CD8-positive, alpha-beta memory T cell (primary cell): ENCODE results near the gene ENDOV. TPM values are rescaled to one million over a fixed set of nuclear protein-coding genes. Genes with fewer than 3 reads are reported as not detected.
A peak's percentile ranks its signal among the peaks of the same experiment; 100 is the strongest.

Experiments
- CTCF ChIA-PET: fragments of 350-600 bp; sonication (Branson Sonifier 250); formaldehyde crosslinking; loops from one replicate; lab custom pipeline; 2021; ENCODE audit warnings: antibody characterized with exemption; lab: Charles Lee
- POLR2A ChIA-PET: fragments of 350-600 bp; sonication (Branson Sonifier 250); formaldehyde crosslinking; loops from one replicate; lab custom pipeline; 2021; ENCODE audit warnings: antibody characterized with exemption; lab: Charles Lee
- DNase-seq, 5 donors: peaks; one replicate each; pipeline versions ENCODE4 v3.0.0 to v3.0.0-alpha.2; 2020 to 2022; ENCODE audit warnings: mixed read lengths in 1 of 5
- H3K27ac ChIP-seq: one replicate; pipeline ENCODE4 v1.7.0; 2013; ENCODE audit warnings: low read depth, mild to moderate bottlenecking, low read length, moderate library complexity
- H3K27me3 ChIP-seq: 2 replicates; pipeline ENCODE4 v1.7.0; 2013; ENCODE audit warnings: low read length, mild to moderate bottlenecking; ENCODE audit not compliant: insufficient read depth, poor library complexity, severe bottlenecking
- H3K36me3 ChIP-seq: 2 replicates; pipeline ENCODE4 v1.7.0; 2013; ENCODE audit warnings: mild to moderate bottlenecking, low read length, moderate library complexity; ENCODE audit not compliant: insufficient read depth
- H3K4me1 ChIP-seq: 2 replicates; pipeline ENCODE4 v1.7.0; 2013; ENCODE audit warnings: mild to moderate bottlenecking, low read length, moderate library complexity; ENCODE audit not compliant: insufficient read depth
- H3K4me3 ChIP-seq: 2 replicates; pipeline ENCODE4 v1.7.0; 2013; ENCODE audit warnings: mild to moderate bottlenecking, low read length
- H3K9me3 ChIP-seq: 2 replicates; pipeline ENCODE4 v1.7.0; 2013; ENCODE audit warnings: mild to moderate bottlenecking, low read length
- H3K27ac Mint-ChIP-seq, 8 donors: one replicate each; pipeline ENCODE4 v1.8.0; 2020 to 2021; ENCODE audit warnings: mixed read lengths in 8 of 8, mild to moderate bottlenecking in 6 of 8, inconsistent platforms in 3 of 8, moderate library complexity in 3 of 8
- H3K27me3 Mint-ChIP-seq, 2 donors: one replicate each; pipeline ENCODE4 v1.8.0; 2020 to 2021; ENCODE audit warnings: mixed read lengths in 2 of 2, mild to moderate bottlenecking in 1 of 2, moderate library complexity in 1 of 2
- H3K36me3 Mint-ChIP-seq, 3 donors: one replicate each; pipeline ENCODE4 v1.8.0; 2020 to 2021; ENCODE audit warnings: mixed read lengths in 3 of 3, inconsistent platforms in 1 of 3, mild to moderate bottlenecking in 1 of 3
- H3K4me1 Mint-ChIP-seq, 3 donors: one replicate each; pipeline ENCODE4 v1.8.0; 2020 to 2021; ENCODE audit warnings: mixed read lengths in 3 of 3, inconsistent platforms in 1 of 3, mild to moderate bottlenecking in 1 of 3
- H3K4me3 Mint-ChIP-seq, 7 donors: one replicate each; pipeline ENCODE4 v1.8.0; 2020 to 2021; ENCODE audit warnings: mixed read lengths in 7 of 7, mild to moderate bottlenecking in 6 of 7, moderate library complexity in 4 of 7, inconsistent platforms in 2 of 7
- H3K9me3 Mint-ChIP-seq, 5 donors: one replicate each; pipeline ENCODE4 v1.8.0; 2020 to 2022; ENCODE audit warnings: mixed read lengths in 5 of 5, mild to moderate bottlenecking in 3 of 5, moderate library complexity in 2 of 5, inconsistent platforms in 1 of 5
- polyA plus RNA-seq: library from polyadenylated mRNA; unstranded; fragments of 300-500 nt; fragmentation: Illumina TruSeq; gene quantifications from one replicate; pipeline ENCODE4 v1.2.3, GENCODE V29; 2021
- total RNA-seq, 2 experiments: library from RNA; stranded (reverse); gene quantifications; one replicate each; pipeline ENCODE4 v1.2.3, GENCODE V29; 2021

Gene ENDOV
- total and polyA plus RNA-seq, 3 experiments from 2014 or later: 8.5 to 16.8 (median 12.4) TPM

DNA sequence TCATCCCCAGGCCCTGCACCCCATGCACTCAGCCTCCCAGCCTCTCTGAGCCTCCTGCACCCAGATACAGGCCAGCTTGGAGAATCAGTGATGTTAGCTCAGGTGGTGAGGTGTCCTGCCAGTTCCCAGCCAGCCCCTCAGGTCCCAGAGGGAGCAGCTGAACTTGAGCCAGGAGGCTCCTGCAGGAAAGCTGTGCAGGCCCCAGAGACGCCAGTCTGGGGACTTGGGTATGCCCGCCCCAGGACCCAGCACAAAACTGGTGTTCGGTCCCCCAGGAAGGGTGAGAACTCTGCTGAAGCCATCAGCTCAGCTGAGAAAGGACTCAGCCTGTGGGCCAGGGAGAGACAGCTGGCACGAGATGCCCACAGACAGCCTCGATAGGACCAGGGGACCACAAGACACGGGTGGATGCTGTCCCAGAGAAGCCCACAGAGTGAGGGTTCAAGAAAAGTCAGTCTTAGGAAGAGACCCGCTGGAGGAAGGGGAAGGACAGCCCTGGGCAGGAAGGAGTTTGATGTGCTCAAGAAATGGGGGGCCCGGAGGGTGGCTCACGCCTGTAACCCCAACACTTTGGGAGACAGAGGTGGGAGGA lies 11.0 kb downstream of the ENDOV start:
- DNase-seq: no peak
- no peaks in the 10 kb centered on the region for H3K9me3 ChIP-seq
- Mint-ChIP-seq H3K27ac (peak overlapping the region in 4 of 8 donors; percentile 67 to 82 (median 68)), H3K4me1 (peaks cover 8 to 15% (median 9%) of the 10 kb centered on the region in 3 donors), H3K36me3 (no peaks in the 10 kb centered on the region), H3K9me3 (no peaks in the 10 kb centered on the region), H3K4me3 (peak overlapping the region in 1 of 7 donors; percentile 34), H3K27me3 (no peaks in the 10 kb centered on the region)
- CTCF ChIA-PET: interaction anchor here (0.9 kb wide), 1 partner anchor 150 kb away, joined by 3 read pairs; no protein-coding TSS in a partner anchor
- no peaks in the 10 kb centered on the region for H3K27me3 ChIP-seq
- H3K4me1 ChIP-seq: peaks cover 9% of the 10 kb centered on the region
- no peak overlapping the region for H3K27ac ChIP-seq
- H3K36me3 ChIP-seq: no peaks in the 10 kb centered on the region
- POLR2A ChIA-PET: no interaction called here
- no peak overlapping the region for H3K4me3 ChIP-seq

DNA sequence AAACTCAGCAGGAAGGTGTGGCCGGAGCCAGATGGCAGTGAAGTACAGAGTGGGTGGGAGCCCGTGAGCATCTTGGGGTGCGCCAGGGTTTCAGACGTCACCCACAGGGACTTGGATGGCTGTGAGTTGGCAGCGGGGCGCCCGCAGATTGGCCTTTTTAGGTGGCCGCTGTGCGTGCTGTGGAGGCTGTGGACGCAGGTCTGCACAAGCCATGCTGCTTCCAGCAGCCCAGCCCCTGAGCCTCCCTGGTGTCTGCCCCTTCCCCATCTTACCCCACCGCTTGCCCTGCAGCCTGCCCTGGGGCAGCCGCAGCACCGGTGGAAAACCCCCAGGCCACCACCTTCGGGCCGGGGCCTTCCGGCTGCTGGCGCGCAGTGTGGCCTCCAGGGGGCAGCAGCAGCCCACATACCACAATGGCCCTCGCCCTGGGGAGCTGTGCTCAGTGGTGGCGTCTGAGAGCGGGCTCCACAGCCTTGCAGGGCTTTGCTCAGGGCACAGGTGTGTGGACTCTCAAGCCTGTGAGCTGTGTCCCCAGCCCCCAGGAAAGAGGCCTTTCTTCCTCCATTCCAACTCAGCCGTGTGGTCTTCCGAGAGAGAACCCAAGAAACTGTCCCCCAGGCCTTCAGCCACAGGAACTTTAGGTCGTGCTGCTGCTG lies 11.8 kb downstream of the ENDOV start:
- ChIA-PET POLR2A (interaction anchor here (1.6 kb wide), 1 partner anchor 147 kb away, joined by 5 read pairs; no protein-coding TSS in a partner anchor), CTCF (interaction anchor here (0.6 to 1.7 kb wide), 23 partner anchors 9 to 675 kb away, joined by 3 to 16 read pairs (median 4); no protein-coding TSS in a partner anchor)
- Histone ChIP-seq H3K27ac (no peak overlapping the region), H3K4me1 (peaks cover 9% of the 10 kb centered on the region), H3K27me3 (no peaks in the 10 kb centered on the region), H3K36me3 (no peaks in the 10 kb centered on the region), H3K9me3 (no peaks in the 10 kb centered on the region), H3K4me3 (no peak overlapping the region)
- Mint-ChIP-seq H3K27me3 (no peaks in the 10 kb centered on the region), H3K9me3 (no peaks in the 10 kb centered on the region), H3K4me1 (peaks cover 8 to 15% (median 9%) of the 10 kb centered on the region in 3 donors), H3K27ac (peak overlapping the region in 4 of 8 donors; percentile 4 to 82 (median 68)), H3K4me3 (no peak overlapping the region), H3K36me3 (no peaks in the 10 kb centered on the region)
- peak; percentile 79 to 88 (median 82) for DNase-seq

DNA sequence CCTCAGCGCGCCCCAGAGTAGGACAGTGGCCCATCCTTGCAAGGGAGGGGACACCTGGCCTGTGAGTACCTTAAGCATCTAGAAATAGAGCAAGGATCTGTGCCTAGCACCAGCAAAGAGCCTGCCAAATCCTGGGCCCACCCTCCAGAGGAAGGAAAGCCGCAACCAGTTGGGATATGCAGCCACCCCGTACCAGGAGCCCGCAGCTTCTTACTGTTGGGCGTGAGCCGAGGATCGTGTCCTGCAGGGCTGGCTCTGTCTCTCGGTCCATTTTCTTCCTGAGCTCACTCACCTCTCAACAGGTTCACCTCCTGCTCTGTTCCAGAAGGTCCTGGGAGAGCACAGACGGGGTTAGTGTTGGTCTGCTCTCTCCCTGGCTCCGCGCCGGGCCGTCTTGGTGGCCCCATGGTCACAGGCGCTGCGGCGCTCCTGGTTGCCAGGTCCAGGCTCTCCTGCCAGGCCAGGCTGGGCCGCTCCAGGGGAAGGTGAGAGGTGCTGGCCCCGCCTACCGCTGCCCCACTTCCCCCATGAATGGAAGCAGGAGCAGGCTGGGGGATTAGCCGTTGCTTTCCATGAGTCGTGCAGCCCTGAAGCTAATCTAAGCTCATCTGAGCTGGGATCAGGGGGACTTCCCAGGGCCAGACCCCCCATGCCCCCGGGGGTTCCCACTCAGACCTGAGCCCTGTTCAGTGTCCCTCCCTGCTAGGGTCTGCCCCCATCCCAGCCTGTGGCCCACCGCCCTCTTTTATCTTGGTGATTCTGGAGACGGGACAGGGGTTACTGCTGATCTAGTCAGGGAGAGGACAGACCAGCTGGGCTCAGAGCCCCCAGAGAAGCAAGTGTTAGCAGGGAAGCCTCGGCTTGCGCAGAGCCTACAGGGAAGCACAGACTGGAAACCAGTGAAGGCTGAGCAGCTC lies 12.7 kb downstream of the ENDOV start:
- Histone ChIP-seq H3K27ac (no peak overlapping the region), H3K36me3 (no peaks in the 10 kb centered on the region), H3K9me3 (no peaks in the 10 kb centered on the region), H3K4me3 (no peak overlapping the region), H3K27me3 (no peaks in the 10 kb centered on the region), H3K4me1 (peaks cover 9% of the 10 kb centered on the region)
- CTCF ChIA-PET: interaction anchor here (0.6 to 1.7 kb wide), 24 partner anchors 8 to 676 kb away, joined by 3 to 16 read pairs (median 4); no protein-coding TSS in a partner anchor
- Mint-ChIP-seq H3K27ac (no peak overlapping the region), H3K27me3 (no peaks in the 10 kb centered on the region), H3K4me3 (no peak overlapping the region), H3K4me1 (peaks cover 8 to 15% (median 9%) of the 10 kb centered on the region in 3 donors), H3K36me3 (no peaks in the 10 kb centered on the region), H3K9me3 (no peaks in the 10 kb centered on the region)
- POLR2A ChIA-PET: interaction anchor here (1.6 kb wide), 1 partner anchor 146 kb away, joined by 5 read pairs; no protein-coding TSS in a partner anchor
- DNase-seq: no peak

DNA sequence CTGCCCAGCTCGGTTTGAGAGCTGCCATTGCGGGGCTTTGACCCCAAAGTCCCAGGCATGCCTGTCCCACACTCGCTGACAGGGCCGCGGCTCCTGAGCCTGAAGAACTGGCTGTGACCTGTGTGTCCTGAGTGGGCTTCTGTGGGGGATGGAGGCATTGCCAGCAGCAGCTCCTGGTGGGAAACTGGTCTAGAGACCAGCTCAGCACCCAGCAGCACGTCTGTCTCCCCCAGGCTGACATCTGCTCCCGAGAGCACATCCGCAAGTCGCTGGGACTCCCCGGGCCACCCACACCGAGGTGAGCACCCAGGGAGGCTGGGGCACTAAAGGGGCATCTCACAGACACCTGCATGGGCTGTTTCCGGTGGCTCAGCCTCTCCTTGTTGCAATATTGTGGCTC lies 13.4 kb downstream of the ENDOV start:
- Mint-ChIP-seq H3K4me1 (peaks cover 8 to 15% (median 9%) of the 10 kb centered on the region in 3 donors), H3K9me3 (no peaks in the 10 kb centered on the region), H3K27ac (no peak overlapping the region), H3K4me3 (no peak overlapping the region), H3K27me3 (no peaks in the 10 kb centered on the region), H3K36me3 (no peaks in the 10 kb centered on the region)
- H3K4me3 ChIP-seq: no peak overlapping the region
- no peaks in the 10 kb centered on the region for H3K36me3 ChIP-seq
- no peaks in the 10 kb centered on the region for H3K9me3 ChIP-seq
- H3K27me3 ChIP-seq: no peaks in the 10 kb centered on the region
- DNase-seq: no peak
- peaks cover 9% of the 10 kb centered on the region for H3K4me1 ChIP-seq
- CTCF ChIA-PET: interaction anchor here (1.3 to 1.7 kb wide), 4 partner anchors 146 to 675 kb away, joined by 3 to 15 read pairs (median 6); no protein-coding TSS in a partner anchor
- H3K27ac ChIP-seq: no peak overlapping the region
- POLR2A ChIA-PET: interaction anchor here (1.6 kb wide), 1 partner anchor 145 kb away, joined by 5 read pairs; no protein-coding TSS in a partner anchor

DNA sequence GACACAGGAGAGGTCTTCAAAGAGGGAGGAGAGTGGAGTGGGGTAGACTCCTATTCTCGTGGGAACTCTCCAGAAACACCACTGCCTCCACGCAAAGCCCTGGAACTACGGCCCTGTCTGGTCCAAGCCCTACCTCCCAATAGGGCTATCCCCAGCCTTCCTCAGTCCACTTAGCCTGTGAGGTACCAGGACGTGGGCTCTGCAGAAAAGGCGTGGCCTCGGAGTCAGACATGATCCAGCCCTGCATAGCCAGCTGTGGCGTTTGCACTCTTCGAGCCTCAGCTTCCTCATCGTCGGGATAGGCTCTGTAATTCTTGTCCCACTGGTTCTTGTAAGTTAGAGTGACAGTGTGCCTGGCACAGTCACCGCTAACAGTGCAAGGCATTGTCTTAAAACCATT lies 13.8 kb downstream of the ENDOV start:
- no peak overlapping the region for H3K27ac Mint-ChIP-seq
- no peak for DNase-seq
- Histone ChIP-seq H3K9me3 (no peaks in the 10 kb centered on the region), H3K27ac (no peak overlapping the region), H3K27me3 (no peaks in the 10 kb centered on the region), H3K36me3 (no peaks in the 10 kb centered on the region), H3K4me3 (no peak overlapping the region), H3K4me1 (peaks cover 9% of the 10 kb centered on the region)
- no peak overlapping the region for H3K4me3 Mint-ChIP-seq
- no peaks in the 10 kb centered on the region for H3K27me3 Mint-ChIP-seq
- ChIA-PET POLR2A (no interaction called here), CTCF (interaction anchor here (1.7 kb wide), 1 partner anchor 671 kb away, joined by 3 read pairs; no protein-coding TSS in a partner anchor)
- H3K9me3 Mint-ChIP-seq: no peaks in the 10 kb centered on the region
- H3K36me3 Mint-ChIP-seq: no peaks in the 10 kb centered on the region
- peaks cover 8 to 15% (median 9%) of the 10 kb centered on the region in 3 donors for H3K4me1 Mint-ChIP-seq

DNA sequence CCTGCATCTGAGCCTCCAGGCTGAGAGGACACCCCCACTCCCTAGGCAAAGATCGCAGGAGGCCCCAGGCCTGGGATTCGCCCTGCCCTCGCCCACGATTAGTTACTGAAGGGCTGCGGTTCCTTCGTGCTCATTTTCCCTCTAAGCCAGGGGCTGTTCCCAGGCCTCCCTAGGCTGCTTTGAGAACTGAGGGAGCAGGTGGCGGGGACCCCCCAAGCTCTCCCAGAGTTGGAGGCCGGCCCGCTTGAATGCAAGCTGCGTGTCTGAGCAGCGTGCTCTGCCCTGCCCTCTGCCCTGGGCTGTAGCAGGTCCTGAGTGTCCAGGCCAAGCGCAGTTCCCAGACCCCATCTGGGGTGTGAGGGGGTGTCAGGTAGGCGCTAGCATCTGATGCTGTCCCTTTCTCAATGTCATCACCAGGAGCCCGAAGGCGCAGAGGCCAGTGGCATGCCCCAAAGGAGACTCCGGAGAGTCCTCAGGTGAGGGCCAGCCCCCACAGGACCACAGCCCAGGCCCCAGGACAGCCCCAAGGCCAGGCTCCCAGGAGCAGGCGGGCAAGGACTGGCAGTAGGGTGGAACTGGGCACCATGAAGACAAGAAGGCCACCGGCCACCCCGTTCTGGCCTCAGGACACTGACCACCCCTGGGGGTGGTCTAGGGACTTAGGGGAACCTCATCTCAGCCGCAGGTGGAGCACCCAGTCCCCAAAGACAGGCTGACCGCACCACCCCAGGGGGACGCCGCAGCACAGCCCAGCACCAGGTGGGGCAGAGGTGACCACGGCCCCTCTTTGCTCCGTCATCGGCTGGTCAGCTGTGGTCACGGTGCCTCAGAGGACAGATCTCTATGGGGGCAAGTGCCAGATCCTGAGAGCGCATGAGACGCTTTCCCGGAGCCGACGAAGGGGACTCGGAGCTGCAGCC lies 14.6 kb downstream of the ENDOV start:
- Histone ChIP-seq H3K4me1 (peaks cover 9% of the 10 kb centered on the region), H3K27ac (no peak overlapping the region), H3K4me3 (no peak overlapping the region), H3K27me3 (no peaks in the 10 kb centered on the region), H3K36me3 (no peaks in the 10 kb centered on the region), H3K9me3 (no peaks in the 10 kb centered on the region)
- Mint-ChIP-seq H3K36me3 (no peaks in the 10 kb centered on the region), H3K27ac (no peak overlapping the region), H3K9me3 (no peaks in the 10 kb centered on the region), H3K4me1 (peaks cover 4 to 10% (median 4%) of the 10 kb centered on the region in 3 donors), H3K4me3 (no peak overlapping the region), H3K27me3 (peaks cover 0 to 3% of the 10 kb centered on the region in 2 donors)
- ChIA-PET POLR2A (interaction anchor here (0.5 kb wide), 1 partner anchor 386 kb away, joined by 4 read pairs; no protein-coding TSS in a partner anchor), CTCF (no interaction called here)
- no peak for DNase-seq
